Left renal pelvis (tissue), 4 donors: ENCODE data around the gene DMWD. TPM values are rescaled to one million over a fixed set of nuclear protein-coding genes. Genes with fewer than 3 reads are reported as not detected.
A peak's percentile ranks its signal among the peaks of the same experiment; 100 is the strongest.

Experiments
- DNase-seq, 4 donors: peaks; one replicate each; pipeline ENCODE4 v3.0.0-alpha.2; 2013; ENCODE audit warnings: low read depth in 4 of 4, low spot score in 3 of 4
- polyA plus RNA-seq, 4 donors: library from polyadenylated mRNA; unstranded; fragments of 120-200 nt; gene quantifications; one replicate each; pipeline ENCODE4 v1.2.1, GENCODE V29; 2013; ENCODE audit not compliant: insufficient read length in 4 of 4

DMWD gene
- polyA plus RNA-seq, 4 donors: 25.4 to 47.1 (median 33.7) TPM

DNA sequence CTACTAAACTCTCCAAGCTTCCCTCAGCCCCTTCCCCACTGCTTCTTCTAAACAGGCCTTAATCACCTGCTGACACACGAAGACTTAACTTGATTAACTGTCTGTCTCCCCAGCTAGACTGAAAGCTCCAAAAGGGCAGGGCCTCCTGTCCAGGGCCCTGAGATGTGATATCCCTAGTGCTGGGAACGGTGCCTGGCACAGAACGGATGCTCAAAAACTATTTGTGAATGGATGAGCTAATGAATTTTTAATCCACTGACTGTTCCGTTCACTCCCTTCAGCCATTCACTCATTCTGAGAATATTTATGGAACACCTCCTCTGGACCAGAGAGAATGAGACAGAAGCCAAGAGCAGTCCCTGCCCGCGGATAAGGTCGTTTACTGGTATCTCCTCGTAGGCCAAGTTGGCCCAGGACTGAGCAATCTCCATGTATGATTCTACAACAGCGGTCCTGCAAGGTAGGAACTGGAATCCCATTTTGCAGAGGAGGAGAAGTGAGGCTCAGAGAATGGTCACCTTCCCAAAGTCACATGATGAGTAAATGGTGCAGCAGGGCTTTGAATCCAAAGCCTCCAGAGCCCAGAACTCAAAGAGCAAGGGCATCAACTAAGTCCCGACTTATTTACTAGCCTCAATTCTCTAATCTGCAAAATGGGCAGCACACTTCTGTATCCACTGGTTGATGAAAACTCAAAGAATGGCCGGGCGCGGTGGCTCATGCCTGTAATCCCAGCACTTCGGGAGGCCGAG, 3.4 kb downstream of the DMWD start:
- DNase-seq: no peak

GRCh38 chr19:45786533-45786894, 6.1 kb downstream of the DMWD start:
- DNase-seq: no peak

DNA sequence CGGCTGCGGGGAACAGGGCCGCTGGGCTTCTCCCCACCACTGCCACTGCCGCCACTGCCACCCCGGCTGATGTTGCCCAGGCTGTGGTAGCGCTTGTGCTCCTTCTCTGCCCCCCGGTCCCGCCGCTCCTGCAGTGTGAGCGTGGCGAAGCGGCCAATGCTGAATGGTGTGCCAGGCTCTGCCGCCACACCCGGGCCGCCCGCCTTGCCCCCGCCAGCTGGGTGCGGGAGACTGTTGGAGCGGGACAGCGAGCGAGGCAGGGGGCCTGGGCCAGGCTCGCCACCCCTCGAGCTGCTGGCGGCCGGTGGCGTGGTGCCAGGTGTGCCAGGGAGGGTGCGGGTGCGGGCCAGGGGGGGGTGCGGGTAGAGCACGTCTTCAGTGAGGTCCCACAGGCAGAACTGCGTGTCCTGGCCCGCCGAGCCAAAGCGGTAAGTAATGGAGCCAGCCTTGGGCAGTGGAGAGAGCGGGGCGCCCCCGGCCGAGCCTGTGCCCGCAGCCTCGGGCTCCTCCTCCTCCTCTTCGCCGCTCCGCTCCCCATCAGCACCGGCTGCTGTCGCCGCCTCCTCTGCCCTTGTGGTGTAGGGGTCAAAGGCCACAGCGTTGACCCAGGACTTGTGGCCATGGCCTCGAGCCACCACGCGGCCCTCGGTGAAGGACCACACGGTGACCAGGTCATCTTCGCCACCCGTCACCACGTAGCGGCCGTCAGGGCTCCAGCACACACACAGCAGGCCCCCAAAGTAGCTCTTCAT, 6.7 kb downstream of the DMWD start:
- DNase-seq: no peak

DNA sequence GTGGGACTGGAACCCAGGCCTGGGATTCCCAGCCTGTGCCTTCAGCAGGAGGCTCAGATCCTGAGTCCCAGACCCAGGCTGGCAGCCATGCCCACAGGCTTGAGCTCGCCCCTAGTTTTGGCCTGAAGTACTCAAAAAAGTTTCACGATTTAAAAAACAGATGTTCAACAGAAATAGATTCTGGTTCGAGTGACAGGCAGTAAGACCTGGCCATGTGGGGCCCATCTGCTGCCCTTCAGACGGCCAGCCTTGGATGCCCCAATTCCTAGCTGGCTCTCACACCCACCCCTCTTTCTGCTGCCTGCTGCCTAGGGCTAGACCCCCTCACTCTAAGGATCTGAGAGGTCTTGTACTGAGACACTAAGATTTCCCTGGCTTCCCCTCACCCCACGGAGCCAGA, 7.5 kb downstream of the DMWD start:
- DNase-seq: no peak

DNA sequence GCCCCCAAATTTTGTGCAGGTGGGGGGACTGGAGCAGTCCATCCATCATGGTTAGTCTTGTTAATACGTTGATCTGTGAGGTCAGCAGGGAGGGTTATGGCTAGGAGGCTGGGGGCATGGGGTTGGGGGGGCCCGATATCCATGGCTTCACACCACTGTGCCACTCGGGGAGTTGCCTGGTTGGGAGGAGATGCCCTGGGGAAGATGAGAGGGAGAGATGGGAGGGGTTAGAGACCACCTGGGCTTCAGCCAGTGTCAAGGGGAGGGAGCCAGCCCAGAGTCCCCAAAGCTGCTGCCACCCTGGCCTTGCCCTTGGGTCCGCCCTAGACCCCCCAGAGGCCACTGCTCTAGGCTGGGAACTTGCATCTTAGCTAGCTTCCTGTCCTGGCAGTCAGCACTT, 8.5 kb downstream of the DMWD start:
- no peak for DNase-seq

GRCh38 chr19:45782820-45783785, 9.5 kb downstream of the DMWD start:
- no peak for DNase-seq

- DNase-seq: no peak
These were observed 10.4 kb downstream of the DMWD start, which contains the start of gene DMPK for GRCh38 chr19:45782162-45782691. TSS of gene DMPK (minus strand) at chr19:45782490. CDS start at chr19:45782352, 138 bp downstream.

DNA sequence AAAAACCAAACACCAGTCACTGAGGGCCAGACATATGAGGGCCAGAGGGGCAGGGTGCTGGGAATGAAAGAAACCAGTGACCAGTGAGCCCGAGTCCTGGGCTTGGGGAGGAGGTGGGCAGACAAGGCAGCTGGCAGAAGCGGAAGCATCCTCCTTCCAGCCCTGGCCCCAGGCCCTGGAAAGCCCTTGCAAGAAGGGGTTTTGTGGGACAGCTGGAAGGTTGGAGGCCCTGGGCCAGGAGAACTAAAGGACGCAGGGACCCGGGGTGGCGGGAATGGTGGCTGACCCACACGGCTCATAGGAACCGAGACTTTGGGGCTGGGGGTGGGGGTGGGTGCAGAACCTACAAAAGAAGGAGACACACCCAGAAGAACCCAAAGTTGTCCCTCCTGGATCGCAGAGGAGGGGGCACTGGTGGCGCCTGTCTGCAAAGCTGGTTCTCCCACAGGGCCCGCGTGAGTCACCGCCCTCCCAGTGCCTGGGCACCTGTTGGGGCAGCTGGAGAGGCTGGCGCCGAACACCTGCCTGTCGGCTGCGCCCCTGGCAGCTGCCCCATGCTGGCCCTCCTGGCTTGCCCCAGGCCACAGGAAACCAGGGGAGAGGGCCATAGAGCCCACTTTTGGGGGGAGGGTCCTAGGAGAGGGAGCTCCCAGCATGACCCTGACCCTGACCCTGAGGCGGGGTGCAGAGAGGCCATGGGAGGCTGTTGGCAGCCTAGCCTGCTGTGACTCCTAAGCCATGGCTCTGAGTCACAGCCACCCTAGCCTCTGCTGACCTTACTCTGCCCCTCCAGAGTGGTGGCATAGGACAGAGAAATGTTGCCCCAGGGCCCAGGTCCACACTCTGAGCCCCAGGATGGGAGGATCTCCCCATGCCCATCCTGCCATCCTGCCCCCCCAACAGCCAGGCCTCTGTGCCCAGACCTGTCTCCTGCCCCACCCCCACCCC, 11.2 kb downstream of the DMWD start:
- DNase-seq: no peak

DNA sequence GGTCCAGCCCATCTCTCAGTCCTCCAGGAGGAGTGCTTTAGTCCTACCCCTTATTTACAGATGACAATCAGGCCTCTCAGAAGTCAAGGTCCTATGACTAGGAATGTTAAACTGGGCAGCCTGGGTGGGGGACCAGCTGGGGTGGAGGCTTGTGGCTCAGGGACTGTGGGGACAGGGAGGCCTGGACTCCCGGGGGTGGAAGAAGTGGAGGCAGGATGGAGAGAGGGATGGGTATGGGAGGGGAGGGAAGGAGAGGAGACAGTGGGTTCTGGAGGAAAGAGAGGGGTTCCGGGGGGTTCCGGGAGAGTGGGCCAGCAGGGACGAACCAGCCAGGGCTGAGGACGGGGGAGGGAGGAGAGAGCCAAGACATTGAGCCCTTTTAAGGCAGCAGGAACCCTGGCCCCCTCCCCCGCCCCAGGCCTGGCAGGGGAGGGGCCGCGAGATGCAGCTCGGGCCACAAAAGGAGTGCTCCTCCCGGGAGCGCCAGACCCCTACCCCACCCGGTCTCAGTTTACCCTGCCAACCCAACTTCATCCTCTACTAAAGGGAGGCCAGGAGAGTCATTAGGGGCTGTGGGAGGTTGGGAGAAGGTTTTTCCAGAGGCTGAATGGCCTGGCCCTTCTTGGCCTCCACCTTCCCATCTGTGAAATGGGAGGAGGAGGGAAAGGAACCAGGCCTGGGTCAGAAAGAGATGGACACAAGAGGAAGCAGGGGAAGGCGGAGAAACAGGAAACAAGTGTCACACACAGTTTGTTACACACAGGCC, 12.0 kb downstream of the DMWD start:
- no peak for DNase-seq

DNA sequence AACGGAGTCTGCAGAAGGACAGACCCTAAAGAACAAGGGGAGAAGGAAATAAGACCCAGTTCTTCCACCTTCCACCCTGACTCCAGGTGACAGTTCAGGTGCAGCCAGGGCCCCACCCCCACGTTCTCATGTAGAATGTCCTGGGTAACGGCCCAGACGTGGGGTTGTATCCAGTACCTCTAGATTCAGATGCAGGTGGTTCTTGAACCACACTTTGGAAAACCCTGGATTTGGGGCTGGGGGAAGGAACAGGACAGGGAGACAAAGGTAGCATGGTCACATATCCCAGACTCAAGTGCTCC, 12.5 kb downstream of the DMWD start:
- DNase-seq: no peak

DNA sequence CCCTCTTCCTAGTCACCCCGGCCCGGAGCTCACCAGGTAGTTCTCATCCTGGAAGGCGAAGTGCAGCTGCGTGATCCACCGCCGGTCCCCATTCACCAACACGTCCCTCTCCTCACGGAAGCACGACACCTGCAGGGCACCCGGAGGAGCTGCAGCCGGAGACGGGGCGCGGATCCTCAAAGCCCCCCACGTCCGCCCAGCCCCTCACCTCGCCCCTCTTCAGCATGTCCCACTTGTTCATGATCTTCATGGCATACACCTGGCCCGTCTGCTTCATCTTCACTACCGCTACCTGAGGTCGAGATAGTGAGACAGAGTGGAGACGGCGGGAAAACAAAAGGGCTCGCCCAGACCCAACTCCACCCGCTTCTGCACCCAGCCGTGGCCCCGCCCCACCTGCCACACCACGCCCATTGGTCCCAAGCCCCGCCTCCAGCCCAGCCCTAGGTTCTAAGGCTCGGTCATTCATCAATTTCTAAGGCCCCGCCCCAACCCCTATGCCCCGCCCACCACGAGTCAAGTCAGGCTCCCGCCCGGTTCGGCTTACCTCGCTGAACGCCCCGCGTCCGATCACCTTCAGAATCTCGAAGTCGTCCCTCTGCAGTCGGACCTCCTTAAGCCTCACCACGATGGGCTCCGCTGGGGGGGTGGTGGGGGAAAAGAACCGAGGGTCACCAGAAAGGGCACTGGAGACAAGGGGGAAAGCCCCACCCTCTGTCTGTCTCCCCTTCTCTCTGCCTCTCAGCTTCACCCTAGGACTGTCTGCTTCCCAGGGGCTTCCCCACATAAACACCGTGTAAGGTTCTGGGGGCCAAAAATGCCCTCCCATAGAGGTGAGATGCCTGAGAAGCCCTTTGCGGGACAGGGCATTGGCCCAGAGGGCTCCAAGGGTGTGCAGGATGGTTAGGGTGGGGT, 13.2 kb downstream of the DMWD start:
- peak in 1 of 4 donors; percentile 58 for DNase-seq

GRCh38 chr19:45778010-45778661, 14.5 kb downstream of the DMWD start:
- no peak for DNase-seq

DNA sequence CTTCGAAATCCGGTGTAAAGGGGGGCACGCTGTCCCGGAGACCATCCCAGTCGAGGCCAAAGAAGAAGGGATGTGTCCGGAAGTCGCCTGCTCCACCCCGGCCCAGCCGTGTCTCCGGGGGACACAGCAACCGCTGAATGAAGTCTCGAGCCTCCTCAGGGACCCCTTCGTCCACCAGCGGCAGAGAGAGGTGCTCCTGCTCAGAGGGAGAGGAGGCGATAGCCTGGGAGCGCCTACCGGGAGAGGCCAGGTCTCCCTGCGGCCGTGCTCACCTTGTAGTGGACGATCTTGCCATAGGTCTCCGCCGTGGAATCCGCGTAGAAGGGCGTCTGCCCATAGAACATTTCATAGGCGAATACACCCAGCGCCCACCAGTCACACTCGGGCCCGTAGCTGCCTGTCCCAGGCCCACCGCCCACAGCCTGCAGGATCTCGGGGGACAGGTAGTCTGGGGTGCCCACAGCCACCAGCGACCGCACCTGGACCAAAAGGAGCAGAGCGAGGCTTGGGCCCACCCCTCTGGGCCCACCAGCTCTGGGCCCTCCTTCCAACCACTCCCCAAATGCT, 15.2 kb downstream of the DMWD start:
- DNase-seq: no peak

- DNase-seq: no peak
These were observed 17.9 kb downstream of the DMWD start for GRCh38 chr19:45774765-45775164.

- no peak for DNase-seq
These were observed 19.3 kb downstream of the DMWD start for GRCh38 chr19:45773384-45773783.

DNA sequence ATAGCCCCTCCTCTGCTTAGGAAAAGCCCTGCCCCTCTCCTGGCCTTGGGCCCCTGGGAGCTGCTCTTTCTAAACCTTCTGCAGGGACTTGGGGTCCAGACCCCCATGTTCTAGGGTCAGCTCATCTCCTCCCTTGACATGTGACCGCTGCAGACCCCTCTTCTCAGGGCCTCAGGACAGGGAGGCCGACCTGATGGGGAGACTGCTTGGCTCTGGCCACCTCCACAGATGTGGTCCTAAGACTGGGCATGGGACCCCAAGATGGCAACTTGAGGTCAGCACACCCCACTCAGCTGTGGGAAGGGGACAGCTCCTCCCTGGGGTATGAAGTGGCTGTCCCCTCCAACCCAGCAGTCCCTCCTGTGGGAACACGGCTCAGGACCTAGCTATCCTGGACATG, 19.7 kb downstream of the DMWD start:
- DNase-seq: no peak

DNA sequence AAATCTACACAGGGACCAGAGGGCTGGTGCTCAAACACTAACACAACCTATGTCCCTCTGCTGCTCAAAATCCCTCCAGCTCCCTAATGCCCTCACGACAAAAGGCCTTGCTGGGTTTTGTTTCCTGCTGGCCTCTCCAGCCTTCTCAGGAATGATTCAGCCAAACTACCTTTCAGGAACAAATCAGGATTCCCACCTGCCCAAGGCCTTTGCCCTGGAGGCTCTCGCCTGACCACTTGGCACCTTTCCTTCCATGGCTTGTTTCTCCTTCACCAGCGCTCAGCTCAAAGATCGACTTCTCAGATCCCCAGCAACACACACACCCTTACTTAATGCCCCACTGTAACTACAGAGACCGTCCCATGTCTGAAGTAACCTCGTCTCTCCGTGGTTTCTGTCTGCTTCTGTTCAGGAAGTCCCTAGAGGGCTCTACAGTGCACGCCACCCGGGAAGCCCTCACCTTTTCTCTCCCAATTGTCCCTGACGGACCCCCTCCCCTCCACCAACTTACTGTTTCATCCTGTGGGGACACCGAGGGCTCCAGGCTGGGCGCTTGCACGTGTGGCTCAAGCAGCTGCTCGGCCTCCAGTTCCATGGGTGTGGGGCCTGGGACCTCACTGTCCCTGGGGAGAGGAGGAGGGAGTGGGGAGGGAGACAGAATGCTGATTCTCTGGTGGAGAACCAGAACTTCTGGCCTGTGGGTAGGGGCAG, 20.4 kb downstream of the DMWD start:
- DNase-seq: no peak
